GM12874 (cell line): ENCODE results near the gene SELENOV.

Experiments used
- CTCF ChIP-seq: IDR thresholded peaks from 2 replicates; pipeline ENCODE4 v1.5.1; 2011; ENCODE audit warnings: low read depth, mild to moderate bottlenecking, control low read depth, low read length, moderate library complexity; ENCODE audit not compliant: insufficient read depth

SELENOV gene

GRCh38 chr19:39539518-39540332 is 24.8 kb downstream of the SELENOV start, which contains the start of gene EID2:
Gene EID2 (minus strand): TSS chr19:39540161. CDS start chr19:39540079, 82 bp downstream.
- peak; percentile 85 for TF ChIP-seq CTCF

- no peak for TF ChIP-seq CTCF
These were observed 25.4 kb downstream of the SELENOV start for GRCh38 chr19:39540333-39540673.

- no peak for TF ChIP-seq CTCF
These were observed 27.3 kb downstream of the SELENOV start for GRCh38 chr19:39542206-39542605.

GRCh38 chr19:39543477-39543857 is 28.5 kb downstream of the SELENOV start:
- no peak for TF ChIP-seq CTCF

- no peak for TF ChIP-seq CTCF
These were observed 29.4 kb downstream of the SELENOV start for GRCh38 chr19:39544226-39544903.

- no peak for TF ChIP-seq CTCF
These were observed 30.0 kb downstream of the SELENOV start for GRCh38 chr19:39544911-39545310.

GRCh38 chr19:39546599-39546998 is 31.7 kb downstream of the SELENOV start:
- TF ChIP-seq CTCF: no peak
